A549 (cell line): ENCODE measurements around the gene ICAM3. TPM values are rescaled to one million over a fixed set of nuclear protein-coding genes. Genes with fewer than 3 reads are reported as not detected.

Experiments used
- ATAC-seq, 2 experiments: fragments of 200-7000 bp in 1 of 2; fragments of >200 bp in 1 of 2; cut with Nextera tagmentation in 1 of 2; cut with Tn5 transposase in 1 of 2; 3 replicates each; pipeline versions ENCODE4 v1.8.0 to v1.9.1; 2018 to 2020; ENCODE audit warnings: mild to moderate bottlenecking in 1 of 2, moderate library complexity in 1 of 2
- CTCF ChIA-PET: fragments of 300-600 bp; sonication (Branson Sonifier 250); formaldehyde crosslinking; extraction: SDS; loops from one replicate; lab custom pipeline; 2021; ENCODE audit warnings: antibody characterized with exemption, inconsistent platforms; lab: Yijun Ruan, JAX
- POLR2A ChIA-PET: fragments of 350-600 bp; formaldehyde crosslinking; extraction: SDS; loops from one replicate; lab custom pipeline; 2021; ENCODE audit warnings: antibody characterized with exemption, inconsistent platforms; lab: Yijun Ruan, JAX
- DNase-seq, 2 experiments: peaks; one replicate each; pipeline versions ENCODE4 v3.0.0 to v3.0.0-alpha.2; 2011 to 2016; ENCODE audit warnings: low read depth in 1 of 2, low spot score in 1 of 2
- FAIRE-seq: peaks from 2 replicates; lab custom pipeline; 2011; peaks lifted over from hg19 to GRCh38; lab: Jason Lieb, UNC
- H3K27ac ChIP-seq, 2 experiments: fragments of >200 bp; sonication (Bioruptor Twin); formaldehyde crosslinking; 3 replicates each; pipeline ENCODE4 v1.5.1; 2016 to 2017
- H3K4me1 ChIP-seq: fragments of >200 bp; sonication (Bioruptor Twin); formaldehyde crosslinking; 3 replicates; pipeline ENCODE4 v1.6.1; 2016
- H3K4me2 ChIP-seq: fragments of >200 bp; sonication (Bioruptor Twin); formaldehyde crosslinking; 3 replicates; pipeline ENCODE4 v1.6.1; 2016
- H3K4me3 ChIP-seq: fragments of >200 bp; sonication (Bioruptor Twin); formaldehyde crosslinking; 3 replicates; pipeline ENCODE4 v1.5.1; 2016
- H3K9me3 ChIP-seq: fragments of >200 bp; sonication (Bioruptor Twin); formaldehyde crosslinking; 3 replicates; pipeline ENCODE4 v1.6.1; 2016
- BCL3 ChIP-seq: fragments of >200 bp; sonication (Bioruptor Twin); formaldehyde crosslinking; IDR thresholded peaks from 3 replicates; pipeline ENCODE4 v1.6.1; 2016
- BHLHE40 ChIP-seq: IDR thresholded peaks from 2 replicates; pipeline ENCODE4 v1.6.1; 2012; ENCODE audit warnings: low read depth, low read length, inconsistent platforms
- CBX2 ChIP-seq: fragments of 200-600 bp; sonication (generic); IDR thresholded peaks from 2 replicates; pipeline ENCODE4 v1.6.1; 2016; ENCODE audit warnings: low read depth, mild to moderate bottlenecking, borderline replicate concordance
- CBX8 ChIP-seq: fragments of 200-600 bp; sonication (generic); IDR thresholded peaks from 2 replicates; pipeline ENCODE4 v1.6.1; 2016
- CHD2 ChIP-seq: fragments of 150-350 bp; IDR thresholded peaks from 2 replicates; pipeline ENCODE4 v1.6.1; 2014; ENCODE audit warnings: low read length; ENCODE audit not compliant: partially characterized antibody
- CHD4 ChIP-seq: fragments of 200-600 bp; sonication (generic); IDR thresholded peaks from 2 replicates; pipeline ENCODE4 v1.6.1; 2016; ENCODE audit warnings: antibody characterized with exemption, mild to moderate bottlenecking, borderline replicate concordance
- FOSB ChIP-seq: fragments of 250-450 bp; sonication (Bioruptor Pico); IDR thresholded peaks from 2 replicates; pipeline ENCODE4 v1.5.0; 2020; ENCODE audit warnings: mild to moderate bottlenecking, moderate library complexity
- HEYL ChIP-seq: fragments of 250-450 bp; sonication (Bioruptor Pico); IDR thresholded peaks from 2 replicates; pipeline ENCODE4 v1.8.0; 2021; ENCODE audit warnings: mild to moderate bottlenecking, moderate library complexity
- HMGXB4 ChIP-seq: fragments of 250-450 bp; sonication (Bioruptor Pico); IDR thresholded peaks from 2 replicates; pipeline ENCODE4 v1.5.0; 2021; ENCODE audit warnings: mild to moderate bottlenecking, moderate library complexity, borderline replicate concordance
- HOXB5 ChIP-seq: fragments of 250-450 bp; sonication (Bioruptor Pico); IDR thresholded peaks from 2 replicates; pipeline ENCODE4 v1.5.0; 2020; ENCODE audit warnings: mild to moderate bottlenecking, moderate library complexity
- JUN ChIP-seq, 2 experiments: fragments of >200 bp; sonication (Bioruptor Twin); formaldehyde crosslinking; IDR thresholded peaks; 2 replicates in 1 of 2; 3 replicates in 1 of 2; pipeline ENCODE4 v1.6.1; 2016 to 2017
- KDM1A ChIP-seq: fragments of 200-600 bp; sonication (generic); IDR thresholded peaks from 2 replicates; pipeline ENCODE4 v1.6.1; 2016; ENCODE audit warnings: low read depth, mild to moderate bottlenecking
- KDM5A ChIP-seq: fragments of 200-600 bp; sonication (generic); IDR thresholded peaks from 2 replicates; pipeline ENCODE4 v1.6.1; 2016; ENCODE audit warnings: antibody characterized with exemption, mild to moderate bottlenecking
- MAFK ChIP-seq: fragments of 450-650 bp; IDR thresholded peaks from 2 replicates; pipeline ENCODE4 v1.6.1; 2014; ENCODE audit not compliant: partially characterized antibody
- MAX ChIP-seq: IDR thresholded peaks from 2 replicates; pipeline ENCODE4 v1.6.1; 2012
- MYC ChIP-seq: IDR thresholded peaks from 2 replicates; pipeline ENCODE4 v1.6.1; 2012; ENCODE audit warnings: mild to moderate bottlenecking, inconsistent platforms, low read length, improper control_type of control experiment, borderline replicate concordance
- NPAS2 ChIP-seq: fragments of 250-450 bp; sonication (Bioruptor Pico); IDR thresholded peaks from 2 replicates; pipeline ENCODE4 v1.8.0; 2022; ENCODE audit warnings: mild to moderate bottlenecking, moderate library complexity, borderline replicate concordance
- PHF8 ChIP-seq: fragments of 200-600 bp; sonication (generic); IDR thresholded peaks from 2 replicates; pipeline ENCODE4 v1.6.1; 2016; ENCODE audit warnings: low read depth, mild to moderate bottlenecking, antibody characterized with exemption, moderate library complexity, borderline replicate concordance
- POLR2A ChIP-seq: IDR thresholded peaks from 2 replicates; pipeline ENCODE4 v1.6.1; 2012; ENCODE audit warnings: mild to moderate bottlenecking, low read length
- RAD21 ChIP-seq, 2 experiments: fragments of >200 bp in 1 of 2; sonication (Bioruptor Twin) in 1 of 2; formaldehyde crosslinking in 1 of 2; IDR thresholded peaks in 1 of 2; conservative IDR thresholded peaks in 1 of 2; 2 replicates in 1 of 2; 3 replicates in 1 of 2; pipeline ENCODE4 v1.6.1; 2012 to 2018; ENCODE audit warnings: inconsistent platforms in 1 of 2
- WGBS: methylation state at CpG from one replicate; pipeline ENCODE4 v1.1.6; 2017; ENCODE audit errors: missing lambda C conversion rate; 5-methylcytosine and 5-hydroxymethylcytosine counted together
- polyA plus RNA-seq, 4 experiments: library from polyadenylated mRNA; depleted of rRNA in 3 of 4; stranded (reverse); fragments of >200 nt; fragmentation: RNase III in 1 of 4; extraction: RNeasy Plus Mini Kit Qiagen cat#74134 plus additional on column Dnase treatment in 1 of 4; gene quantifications; 2 replicates in 3 of 4; 3 replicates in 1 of 4; pipeline ENCODE4 v1.2.3, GENCODE V29; 2011 to 2017
- TF ChIP-seq, protein P1 (sequence below): IDR thresholded peaks from 2 replicates; pipeline ENCODE4 v1.6.1; 2012; ENCODE audit warnings: low read depth, borderline replicate concordance

Gene ICAM3
- polyA plus RNA-seq, 2 of the 4 experiments (the other 2 are of a cell fraction), result 4.7 to 7.3 TPM

GRCh38 chr19:10306327-10306726, 33.1 kb downstream of the ICAM3 start:
- ATAC-seq (no peak), DNase-seq (no peak), FAIRE-seq (no peak)
- Histone ChIP-seq H3K27ac (no peak overlapping the region), H3K9me3 (no peaks in the 10 kb centered on the region), H3K4me1 (no peaks in the 10 kb centered on the region), H3K4me2 (no peak overlapping the region), H3K4me3 (no peak overlapping the region)
- TF ChIP-seq NPAS2 (CRISPR knock-in tag), result no peak
- TF ChIP-seq RAD21 (conservative IDR thresholded peaks at IDR 0.05 in 1 of 2, IDR thresholded peaks at IDR 0.05 in 1 of 2), result no peak
- no peak for TF ChIP-seq MAFK
- no peak for TF ChIP-seq JUN (IDR thresholded peaks at IDR 0.05)
- POLR2A ChIA-PET, result no interaction called here
- WGBS, result 85% methylated on average over 5 of the region's 5 CpGs
- CTCF ChIA-PET, result interaction anchor here (1.2 to 2.0 kb wide), 3 partner anchors 37 to 85 kb away, joined by 3 to 5 read pairs (median 3); no protein-coding TSS in a partner anchor

DNA sequence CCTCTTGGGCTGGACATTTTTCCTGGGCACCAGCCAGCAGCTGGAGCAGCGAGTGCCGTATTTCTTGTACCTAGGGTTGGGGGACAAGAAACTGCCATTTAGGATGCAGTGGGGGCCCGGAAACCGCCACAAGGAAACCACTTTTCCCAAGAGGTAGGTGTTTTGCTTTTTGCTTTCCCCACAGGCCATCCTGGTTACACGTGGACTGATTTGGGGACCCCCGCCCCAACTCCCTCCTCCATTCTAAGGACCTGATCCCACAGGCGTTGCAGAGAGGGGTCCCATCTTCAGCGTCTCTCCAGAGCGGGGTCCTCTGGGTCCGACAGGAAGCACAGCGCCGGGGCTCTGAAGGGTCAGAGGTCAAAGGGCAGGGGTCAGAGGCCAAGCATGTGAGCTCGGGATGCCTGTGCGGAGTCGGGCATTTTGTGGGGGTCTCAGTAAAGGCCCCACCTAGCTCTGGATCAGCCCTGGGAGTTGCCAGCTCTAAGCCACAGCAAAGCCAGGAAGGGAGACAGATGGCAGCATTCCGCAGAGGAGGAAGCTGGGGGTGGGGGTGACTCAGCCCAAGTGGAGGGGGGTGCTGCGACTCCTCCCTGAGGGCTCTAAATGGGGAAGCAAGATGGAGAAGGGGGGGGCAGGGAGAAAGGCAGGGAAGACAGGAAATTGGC, 34.2 kb downstream of the ICAM3 start:
- WGBS, result 89% methylated on average over 9 of the region's 17 CpGs
- Histone ChIP-seq H3K4me3 (no peak overlapping the region), H3K9me3 (no peaks in the 10 kb centered on the region), H3K27ac (no peak overlapping the region), H3K4me2 (no peak overlapping the region), H3K4me1 (no peaks in the 10 kb centered on the region)
- ATAC-seq (no peak), FAIRE-seq (no peak), DNase-seq (no peak)
- TF ChIP-seq CHD2 (no peak), HEYL (no peak), CBX8 (no peak), FOSB (CRISPR knock-in tag) (no peak), KDM5A (no peak), POLR2A (no peak), CBX2 (no peak), PHF8 (no peak), MYC (no peak), MAX (no peak), HMGXB4 (no peak), BCL3 (no peak), CHD4 (no peak), HOXB5 (no peak), BHLHE40 (no peak), KDM1A (no peak)
- TF ChIP-seq, protein P1, sequence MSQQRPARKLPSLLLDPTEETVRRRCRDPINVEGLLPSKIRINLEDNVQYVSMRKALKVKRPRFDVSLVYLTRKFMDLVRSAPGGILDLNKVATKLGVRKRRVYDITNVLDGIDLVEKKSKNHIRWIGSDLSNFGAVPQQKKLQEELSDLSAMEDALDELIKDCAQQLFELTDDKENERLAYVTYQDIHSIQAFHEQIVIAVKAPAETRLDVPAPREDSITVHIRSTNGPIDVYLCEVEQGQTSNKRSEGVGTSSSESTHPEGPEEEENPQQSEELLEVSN, result no peak
- CTCF ChIA-PET, result interaction anchor here (0.7 to 2.0 kb wide), 5 partner anchors 12 to 86 kb away, joined by 3 to 5 read pairs (median 3); no protein-coding TSS in a partner anchor
- POLR2A ChIA-PET, result no interaction called here
